Adrenal gland (tissue), 12 donors: ENCODE results near the gene SOX11. TPM values are rescaled to one million over a fixed set of nuclear protein-coding genes. Genes with fewer than 3 reads are reported as not detected.

Experiments used
- DNase-seq, 7 donors: peaks; one replicate each; pipeline ENCODE4 v3.0.0-alpha.2; 2019 to 2020
- H3K27ac ChIP-seq, 5 donors: fragments of 200-600 bp; sonication (generic) in 4 of 5; 1 replicate in 3 of 5; 2 replicates in 2 of 5; pipeline versions ENCODE4 v1.5.1 to v1.8.0; 2016 to 2020; ENCODE audit warnings: mild to moderate bottlenecking in 1 of 5
- H3K27me3 ChIP-seq: fragments of 200-600 bp; 2 replicates; pipeline ENCODE4 v1.8.0; 2021
- H3K36me3 ChIP-seq, 2 donors: fragments of 200-600 bp; replicated peaks in 1 of 2; 1 replicate in 1 of 2; 2 replicates in 1 of 2; pipeline versions ENCODE4 v1.5.1 to v1.8.0; 2018 to 2022
- H3K4me1 ChIP-seq, 2 donors: fragments of 200-600 bp; replicated peaks in 1 of 2; 1 replicate in 1 of 2; 2 replicates in 1 of 2; pipeline versions ENCODE4 v1.5.1 to v1.8.0; 2018 to 2021
- H3K4me3 ChIP-seq, 4 donors: fragments of 200-600 bp; sonication (generic) in 3 of 4; one replicate each; pipeline ENCODE4 v1.5.1; 2016 to 2018
- H3K9me3 ChIP-seq, 3 donors: fragments of 200-600 bp; sonication (generic) in 1 of 3; replicated peaks in 1 of 3; 1 replicate in 2 of 3; 2 replicates in 1 of 3; pipeline versions ENCODE4 v1.5.1 to v1.8.0; 2016 to 2021
- POLR2A ChIP-seq, 2 donors: fragments of 450-650 bp; IDR thresholded peaks; one replicate each; pipeline ENCODE4 v1.6.1; 2017; ENCODE audit warnings: antibody characterized with exemption in 2 of 2, mild to moderate bottlenecking in 2 of 2, moderate library complexity in 1 of 2
- WGBS, 4 donors: extraction: QIAGEN DNeasy Blood & Tissue Kit in 2 of 4; methylation state at CpG; one replicate each; pipeline versions ENCODE4 v1.1.5 to v1.1.7; 2013 to 2017; 5-methylcytosine and 5-hydroxymethylcytosine counted together
- intact Hi-C, 2 donors: fragments of 100-400 bp; cut with DNase I; formaldehyde crosslinking; loops; one replicate each; pipeline versions ENCODE4 v1.14.1 to v1.15.0; 2022 to 2023
- polyA plus RNA-seq, 3 donors: library from polyadenylated mRNA; stranded (reverse); fragments of 200-250 nt in 2 of 3; fragments of 350-450 nt in 1 of 3; fragmentation: Illumina TruSeq in 1 of 3; extraction: RNeasy Lipid Tissue Mini Kit (QIAGEN cat#74804) in 1 of 3; gene quantifications; one replicate each; pipeline ENCODE4 v1.2.3, GENCODE V29; 2013 to 2014
- total RNA-seq, 9 donors: library from RNA; depleted of rRNA in 4 of 9; stranded (reverse); fragments of >200 nt in 4 of 9; fragments of 120-200 nt in 1 of 9; fragmentation: NEBNext Ultra II Directional in 1 of 9; extraction: Animal tissue kit (Norgen Biotek cat#: 25700) in 1 of 9; gene quantifications; one replicate each; pipeline versions ENCODE4 v1.1.0 to v1.2.4, GENCODE V29; 2013 to 2023
- TF ChIP-seq, protein P1 (sequence below), 6 experiments: fragments of 450-650 bp in 4 of 6; fragments of 200-600 bp in 2 of 6; sonication (generic) in 1 of 6; IDR thresholded peaks; 1 replicate in 5 of 6; 2 replicates in 1 of 6; pipeline versions ENCODE4 v1.5.1 to v1.8.0; 2016 to 2021; ENCODE audit warnings: antibody characterized with exemption in 6 of 6, mild to moderate bottlenecking in 2 of 6, moderate library complexity in 1 of 6
- donor health status: healthy with polysubstance abuse.
- donor health status: Bipolar disorder and iron deficiency.
- donor health status: DM: yes; HTN: yes; CAD: no.
- donor health status: DM: no; HTN: no; CAD: no.
- donor health status: DM: no; HTN: no; CAD: no.
- donor health status: DM: yes; HTN: yes; CAD: no.

The SOX11 gene
- total and polyA plus RNA-seq, 12 donors, result under 0.01 to 1.5 TPM; not detected in 10

GRCh38 chr2:5740053-5740452 is 47.9 kb downstream of the SOX11 start:
- 55 to 64% (median 58%) methylated on average over 5 of the region's 5 CpGs for WGBS, 4 donors
- no peak overlapping the region for H3K27ac ChIP-seq
- intact Hi-C loops, result no loop called here
- DNase-seq, result no peak
- TF ChIP-seq, protein P1, sequence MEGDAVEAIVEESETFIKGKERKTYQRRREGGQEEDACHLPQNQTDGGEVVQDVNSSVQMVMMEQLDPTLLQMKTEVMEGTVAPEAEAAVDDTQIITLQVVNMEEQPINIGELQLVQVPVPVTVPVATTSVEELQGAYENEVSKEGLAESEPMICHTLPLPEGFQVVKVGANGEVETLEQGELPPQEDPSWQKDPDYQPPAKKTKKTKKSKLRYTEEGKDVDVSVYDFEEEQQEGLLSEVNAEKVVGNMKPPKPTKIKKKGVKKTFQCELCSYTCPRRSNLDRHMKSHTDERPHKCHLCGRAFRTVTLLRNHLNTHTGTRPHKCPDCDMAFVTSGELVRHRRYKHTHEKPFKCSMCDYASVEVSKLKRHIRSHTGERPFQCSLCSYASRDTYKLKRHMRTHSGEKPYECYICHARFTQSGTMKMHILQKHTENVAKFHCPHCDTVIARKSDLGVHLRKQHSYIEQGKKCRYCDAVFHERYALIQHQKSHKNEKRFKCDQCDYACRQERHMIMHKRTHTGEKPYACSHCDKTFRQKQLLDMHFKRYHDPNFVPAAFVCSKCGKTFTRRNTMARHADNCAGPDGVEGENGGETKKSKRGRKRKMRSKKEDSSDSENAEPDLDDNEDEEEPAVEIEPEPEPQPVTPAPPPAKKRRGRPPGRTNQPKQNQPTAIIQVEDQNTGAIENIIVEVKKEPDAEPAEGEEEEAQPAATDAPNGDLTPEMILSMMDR (IDR thresholded peaks at IDR 0.05), result no peak
- no peak for TF ChIP-seq POLR2A (IDR thresholded peaks at IDR 0.05)
- no peaks in the 10 kb centered on the region for H3K36me3 ChIP-seq
- no peaks in the 10 kb centered on the region for H3K27me3 ChIP-seq
- no peaks in the 10 kb centered on the region for H3K9me3 ChIP-seq
- no peak overlapping the region for H3K4me3 ChIP-seq
- no peaks in the 10 kb centered on the region for H3K4me1 ChIP-seq

GRCh38 chr2:5740817-5741216 is 48.6 kb downstream of the SOX11 start:
- no peak overlapping the region for H3K4me3 ChIP-seq
- no peak overlapping the region for H3K27ac ChIP-seq
- no peak for DNase-seq
- WGBS, 4 donors, result 57 to 65% (median 64%) methylated on average over 6 of the region's 6 CpGs
- no peaks in the 10 kb centered on the region for H3K9me3 ChIP-seq
- no peak for TF ChIP-seq POLR2A (IDR thresholded peaks at IDR 0.05)
- TF ChIP-seq, protein P1 (IDR thresholded peaks at IDR 0.05), result no peak
- H3K27me3 ChIP-seq, result no peaks in the 10 kb centered on the region
- no peaks in the 10 kb centered on the region for H3K36me3 ChIP-seq
- H3K4me1 ChIP-seq, result no peaks in the 10 kb centered on the region
- intact Hi-C loops, result no loop called here

DNA sequence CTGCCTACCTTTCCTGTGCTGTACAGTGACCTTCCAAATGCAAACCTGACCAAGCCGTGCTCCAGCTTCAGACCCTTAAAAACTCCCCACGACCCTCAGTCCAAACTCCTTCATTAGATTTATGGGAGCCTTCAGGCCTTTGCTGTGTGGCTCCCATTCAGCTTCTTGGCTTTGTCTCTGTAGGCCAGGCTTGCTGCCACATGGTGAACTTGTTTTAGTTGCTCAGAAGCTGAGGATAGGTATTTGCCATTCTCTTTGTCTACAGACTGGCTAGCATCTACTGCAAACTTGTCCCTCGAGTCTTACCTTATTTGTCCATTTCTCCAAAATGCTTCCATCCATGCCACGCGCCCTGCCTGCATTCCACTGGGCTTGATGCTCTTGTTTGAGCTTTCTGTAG is 49.1 kb downstream of the SOX11 start:
- H3K27ac ChIP-seq, result no peak overlapping the region
- no peaks in the 10 kb centered on the region for H3K4me1 ChIP-seq
- H3K4me3 ChIP-seq, result no peak overlapping the region
- intact Hi-C loops, result no loop called here
- H3K9me3 ChIP-seq, result no peaks in the 10 kb centered on the region
- no peak for DNase-seq
- no peaks in the 10 kb centered on the region for H3K27me3 ChIP-seq
- H3K36me3 ChIP-seq, result no peaks in the 10 kb centered on the region
- WGBS, 4 donors, result 66 to 73% (median 70%) methylated on average over 5 of the region's 5 CpGs
- TF ChIP-seq, protein P1 (IDR thresholded peaks at IDR 0.05), result no peak
- TF ChIP-seq POLR2A (IDR thresholded peaks at IDR 0.05), result no peak

GRCh38 chr2:5742126-5742525 is 49.9 kb downstream of the SOX11 start:
- Histone ChIP-seq H3K4me1 (no peaks in the 10 kb centered on the region), H3K27ac (no peak overlapping the region), H3K4me3 (no peak overlapping the region), H3K9me3 (no peaks in the 10 kb centered on the region), H3K27me3 (no peaks in the 10 kb centered on the region), H3K36me3 (no peaks in the 10 kb centered on the region)
- DNase-seq, result no peak
- 48 to 63% (median 56%) methylated on average over 6 of the region's 6 CpGs for WGBS, 4 donors
- intact Hi-C loops, result no loop called here
- no peak for TF ChIP-seq POLR2A (IDR thresholded peaks at IDR 0.05)
- TF ChIP-seq, protein P1 (IDR thresholded peaks at IDR 0.05), result no peak
